ENCODE measurements around the gene PRTN3.

The PRTN3 gene

GRCh38 chr19:795691-796581, 44.9 kb upstream of the PRTN3 start:
- TF ChIP-seq CTCF (conservative IDR thresholded peaks at IDR 0.05; ENCODE audit: low read length), result no peak
- no peak for DNase-seq (ENCODE audit: low read depth)
- H3K4me3 ChIP-seq (ENCODE audit: low read length), result peak overlapping the region; percentile 67

GRCh38 chr19:796692-797527, 43.9 kb upstream of the PRTN3 start, which contains the start of gene PTBP1:
PTBP1 (plus strand) TSS chr19:797452; CDS start chr19:797498, 46 bp downstream.
- peak; percentile 100 for DNase-seq (ENCODE audit: low read depth)
- no peak; the same call in 1 of the 2 replicates for TF ChIP-seq CTCF (conservative IDR thresholded peaks at IDR 0.05; ENCODE audit: low read length)
- peak within 1 kb of the TSS; percentile 84 for H3K4me3 ChIP-seq (ENCODE audit: low read length)

- no peak for TF ChIP-seq CTCF (conservative IDR thresholded peaks at IDR 0.05; ENCODE audit: low read length)
- peak overlapping the region; percentile 84 for H3K4me3 ChIP-seq (ENCODE audit: low read length)
- DNase-seq (ENCODE audit: low read depth), result peak; percentile 87
Observed at GRCh38 chr19:797528-798414, 43.0 kb upstream of the PRTN3 start.

- H3K4me3 ChIP-seq (ENCODE audit: low read length), result peak overlapping the region; percentile 84
- no peak for TF ChIP-seq CTCF (conservative IDR thresholded peaks at IDR 0.05; ENCODE audit: low read length)
Observed at GRCh38 chr19:798415-799075, 42.3 kb upstream of the PRTN3 start.

GRCh38 chr19:799076-799881, 41.5 kb upstream of the PRTN3 start:
- peak; percentile 51 for TF ChIP-seq CTCF (conservative IDR thresholded peaks at IDR 0.05; ENCODE audit: low read length)
- peak; percentile 53 for DNase-seq (ENCODE audit: low read depth)
- peak overlapping the region; percentile 84 for H3K4me3 ChIP-seq (ENCODE audit: low read length)

More at GRCh38 chr19:798415-799075, 42.3 kb upstream of the PRTN3 start:
- DNase-seq (ENCODE audit: low read depth), result no peak

Data from AG10803 (cell line).